ENCODE results near the gene ZNF846.
"Not testable (repeated sequence)": the region's sequence is repeated elsewhere in the genome, so short reads cannot be mapped to it uniquely, and the experiment has no call there.

ZNF846 gene

DNA sequence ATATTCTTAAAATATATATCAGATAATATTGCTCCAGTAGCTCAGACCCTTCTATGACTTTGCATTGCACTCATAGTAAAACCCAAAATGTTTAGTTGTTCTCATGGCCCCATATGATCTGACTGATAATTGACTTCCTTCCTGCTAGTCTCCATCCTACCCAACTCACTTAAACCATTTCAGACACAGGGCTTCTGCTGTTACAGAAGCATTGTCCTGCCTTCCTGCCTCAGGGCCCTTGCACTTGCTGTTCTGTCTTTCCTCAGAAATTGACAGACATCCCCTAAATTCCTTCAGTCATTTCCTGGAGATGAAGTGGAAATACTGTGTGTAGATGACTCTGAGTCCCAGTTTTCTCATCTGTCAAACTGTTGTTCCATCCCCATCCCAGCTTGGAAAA is 30.6 kb upstream of the ZNF846 start:
- no peak for DNase-seq (ENCODE audit: low spot score)
- TF ChIP-seq, protein P1, sequence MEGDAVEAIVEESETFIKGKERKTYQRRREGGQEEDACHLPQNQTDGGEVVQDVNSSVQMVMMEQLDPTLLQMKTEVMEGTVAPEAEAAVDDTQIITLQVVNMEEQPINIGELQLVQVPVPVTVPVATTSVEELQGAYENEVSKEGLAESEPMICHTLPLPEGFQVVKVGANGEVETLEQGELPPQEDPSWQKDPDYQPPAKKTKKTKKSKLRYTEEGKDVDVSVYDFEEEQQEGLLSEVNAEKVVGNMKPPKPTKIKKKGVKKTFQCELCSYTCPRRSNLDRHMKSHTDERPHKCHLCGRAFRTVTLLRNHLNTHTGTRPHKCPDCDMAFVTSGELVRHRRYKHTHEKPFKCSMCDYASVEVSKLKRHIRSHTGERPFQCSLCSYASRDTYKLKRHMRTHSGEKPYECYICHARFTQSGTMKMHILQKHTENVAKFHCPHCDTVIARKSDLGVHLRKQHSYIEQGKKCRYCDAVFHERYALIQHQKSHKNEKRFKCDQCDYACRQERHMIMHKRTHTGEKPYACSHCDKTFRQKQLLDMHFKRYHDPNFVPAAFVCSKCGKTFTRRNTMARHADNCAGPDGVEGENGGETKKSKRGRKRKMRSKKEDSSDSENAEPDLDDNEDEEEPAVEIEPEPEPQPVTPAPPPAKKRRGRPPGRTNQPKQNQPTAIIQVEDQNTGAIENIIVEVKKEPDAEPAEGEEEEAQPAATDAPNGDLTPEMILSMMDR (IDR thresholded peaks at IDR 0.05; ENCODE audit: extremely low read depth, missing control alignments) = no peak

DNA sequence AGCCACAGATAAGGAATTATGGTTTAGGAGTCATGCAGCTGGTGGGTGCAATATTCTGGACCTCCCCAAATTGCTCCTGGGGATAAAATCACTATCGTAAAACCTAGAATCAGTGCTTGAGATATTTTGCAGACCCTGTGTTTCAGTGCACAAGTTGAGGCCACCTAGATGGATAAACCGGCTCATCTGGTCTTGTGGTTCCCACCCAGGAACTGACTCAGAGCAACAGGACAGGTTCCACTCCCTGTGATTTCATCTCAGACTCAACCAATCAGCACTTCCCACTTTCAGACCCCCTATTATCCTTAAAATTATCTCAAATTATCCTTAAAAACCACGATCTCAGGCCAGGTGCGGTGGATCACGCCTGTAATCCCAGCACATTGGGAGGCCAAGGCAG is 29.3 kb upstream of the ZNF846 start:
- TF ChIP-seq, protein P1 (IDR thresholded peaks at IDR 0.05; ENCODE audit: extremely low read depth, missing control alignments) = no peak
- no peak for DNase-seq (ENCODE audit: low spot score)

DNA sequence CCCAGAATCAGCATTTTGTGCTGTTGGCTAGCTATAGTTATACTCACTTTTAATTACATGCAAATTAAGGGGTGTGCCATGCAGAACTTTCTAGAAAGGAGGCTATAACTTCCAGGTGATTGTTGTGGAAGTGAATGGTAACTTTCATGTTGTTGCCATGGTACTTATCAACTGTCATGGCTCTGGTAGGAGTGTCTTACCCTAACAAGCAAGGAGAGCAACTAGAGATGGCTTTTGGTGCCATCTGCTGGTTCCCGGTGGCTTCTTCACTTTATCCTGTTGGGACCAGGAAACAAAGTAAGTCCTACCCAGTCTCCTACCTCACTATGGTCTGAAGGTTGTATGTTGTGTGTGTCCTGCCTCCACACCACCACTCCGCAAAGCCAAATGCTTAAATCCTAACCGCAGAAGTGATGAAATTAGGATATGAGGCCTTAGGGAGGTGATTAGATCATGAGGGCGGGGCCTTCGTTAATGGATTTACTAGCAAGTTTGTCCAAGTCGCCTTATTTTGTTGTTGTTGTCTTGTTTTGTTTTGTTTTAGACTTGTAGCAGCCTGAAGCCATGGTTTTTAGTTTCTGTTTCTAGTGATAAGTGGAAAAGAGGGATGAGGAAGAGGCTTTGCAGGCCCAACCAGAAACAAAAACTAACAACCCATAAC is 27.7 kb upstream of the ZNF846 start:
- peak; percentile 75 for DNase-seq (ENCODE audit: low spot score)
- TF ChIP-seq, protein P1 (IDR thresholded peaks at IDR 0.05; ENCODE audit: extremely low read depth, missing control alignments) = peak; percentile 85

DNA sequence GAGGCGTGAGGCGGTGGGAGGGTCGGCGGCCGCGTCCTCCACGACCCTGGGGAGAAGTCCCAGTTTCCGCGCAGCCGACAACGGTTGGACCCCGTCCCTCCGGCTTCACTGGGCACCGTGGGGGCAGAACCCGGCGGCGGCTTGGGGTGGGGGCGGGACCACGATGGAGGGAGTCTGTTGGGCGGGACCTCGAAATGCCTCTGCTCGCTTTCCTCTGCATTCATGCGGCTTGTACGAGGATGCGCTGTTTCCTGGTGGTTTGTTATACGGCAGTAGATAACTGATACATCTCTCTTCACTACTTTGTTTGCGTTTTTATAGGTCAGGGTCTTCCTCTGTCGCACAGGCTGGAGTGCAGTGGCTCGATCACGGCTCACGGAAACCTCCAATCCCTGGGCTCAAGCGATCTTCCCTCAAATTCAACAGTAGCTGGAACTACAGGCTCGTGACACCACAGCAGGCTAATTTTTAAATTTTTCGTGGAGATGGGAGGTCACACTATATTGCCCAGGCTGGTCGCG is 24.6 kb upstream of the ZNF846 start:
- DNase-seq (ENCODE audit: low spot score) = no peak

DNA sequence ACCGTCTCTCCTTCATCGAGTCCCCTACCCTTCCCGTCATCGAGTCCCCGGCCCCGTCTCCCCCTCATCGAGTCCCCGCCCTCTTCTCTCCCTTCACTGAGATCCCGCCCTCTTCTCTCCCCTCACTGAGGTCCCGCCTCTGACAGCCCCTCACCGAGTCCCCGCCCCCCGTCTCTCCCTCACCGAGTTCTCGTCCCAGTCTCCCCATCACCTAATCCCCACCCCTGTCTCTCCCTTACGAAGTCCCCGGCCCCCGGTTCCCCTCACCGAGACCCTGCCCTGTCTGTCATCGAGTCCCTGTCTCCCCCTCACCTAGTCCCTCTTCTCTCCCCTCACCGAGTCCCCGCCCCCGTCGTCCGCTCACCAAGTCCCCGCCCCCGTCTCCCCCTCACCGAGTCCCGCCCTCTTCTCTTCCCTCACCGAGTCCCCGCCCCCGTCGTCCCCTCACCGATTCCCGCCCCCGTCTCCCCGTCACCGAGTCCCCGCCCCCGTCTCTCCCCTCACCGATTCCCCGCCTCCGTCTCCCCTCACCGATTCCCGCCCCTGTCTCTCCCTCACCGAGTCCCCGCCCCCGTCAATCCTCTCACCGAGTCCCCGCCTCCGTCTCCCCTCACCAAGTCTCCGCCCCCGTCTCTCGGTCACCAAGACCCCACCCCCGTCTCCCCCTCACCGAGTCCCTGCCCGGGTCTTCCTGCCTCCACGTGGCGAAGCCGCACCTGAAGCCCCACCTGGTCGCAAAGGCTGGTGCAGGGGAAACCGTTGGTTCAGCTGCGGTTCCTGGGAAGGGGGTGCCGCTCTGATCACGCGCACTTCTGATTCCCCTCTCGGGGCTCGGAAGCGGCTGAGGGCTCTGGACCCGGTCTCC is 23.9 kb upstream of the ZNF846 start:
- TF ChIP-seq, protein P1 (IDR thresholded peaks at IDR 0.05; ENCODE audit: extremely low read depth, missing control alignments) = no peak
- peak; percentile 87 for DNase-seq (ENCODE audit: low spot score)

More for the DNA sequence above, 24.6 kb upstream of the ZNF846 start:
- TF ChIP-seq, protein P1 (IDR thresholded peaks at IDR 0.05; ENCODE audit: extremely low read depth, missing control alignments) = no peak

DNA sequence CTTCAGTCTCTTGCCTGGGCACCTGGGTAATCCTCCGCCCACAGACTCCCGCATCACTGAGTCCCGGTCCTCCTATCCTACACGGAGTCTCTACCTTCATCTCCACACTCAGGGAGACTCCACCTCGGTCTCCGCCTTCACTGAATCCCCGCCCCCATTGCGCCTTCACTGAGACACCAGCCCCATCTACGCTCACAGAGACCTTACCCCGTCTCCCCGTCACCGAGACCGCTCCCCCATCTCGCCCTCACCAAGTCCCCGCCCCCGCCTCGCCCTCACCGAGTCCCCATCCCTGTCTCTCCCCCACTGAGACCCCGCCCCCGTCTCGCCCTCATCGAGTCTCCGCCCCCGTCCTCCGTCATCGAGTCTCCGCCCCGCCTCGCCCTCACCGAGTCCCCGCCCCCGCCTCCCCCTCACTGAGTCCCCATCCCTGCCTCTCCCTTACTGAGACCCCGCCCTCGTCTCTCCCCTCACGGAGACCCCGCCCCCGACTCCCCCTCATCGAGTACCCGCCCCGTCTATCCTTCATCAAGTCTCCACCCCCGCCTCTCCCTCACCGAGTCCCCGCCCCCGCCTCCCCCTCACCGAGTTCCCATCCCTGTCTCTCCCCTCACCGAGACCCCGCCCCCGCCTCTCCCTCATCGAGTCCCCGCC is 23.1 kb upstream of the ZNF846 start:
- TF ChIP-seq, protein P1 (IDR thresholded peaks at IDR 0.05; ENCODE audit: extremely low read depth, missing control alignments) = no peak
- peak; percentile 88 for DNase-seq (ENCODE audit: low spot score)

DNA sequence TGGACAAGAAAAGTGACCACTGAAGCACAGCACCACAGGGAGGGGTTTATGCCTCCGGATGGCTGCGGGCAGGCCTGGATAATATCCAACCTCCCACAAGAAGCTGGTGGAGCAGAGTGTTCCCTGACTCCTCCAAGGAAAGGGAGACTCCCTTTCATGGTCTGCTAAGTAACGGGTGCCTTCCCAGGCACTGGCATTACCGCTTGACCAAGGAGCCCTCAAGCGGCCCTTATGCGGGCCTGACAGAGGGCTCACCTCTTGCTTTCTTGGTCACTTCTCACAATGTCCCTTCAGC is 22.5 kb upstream of the ZNF846 start:
- not testable (repeated sequence) for DNase-seq (ENCODE audit: low spot score)

DNA sequence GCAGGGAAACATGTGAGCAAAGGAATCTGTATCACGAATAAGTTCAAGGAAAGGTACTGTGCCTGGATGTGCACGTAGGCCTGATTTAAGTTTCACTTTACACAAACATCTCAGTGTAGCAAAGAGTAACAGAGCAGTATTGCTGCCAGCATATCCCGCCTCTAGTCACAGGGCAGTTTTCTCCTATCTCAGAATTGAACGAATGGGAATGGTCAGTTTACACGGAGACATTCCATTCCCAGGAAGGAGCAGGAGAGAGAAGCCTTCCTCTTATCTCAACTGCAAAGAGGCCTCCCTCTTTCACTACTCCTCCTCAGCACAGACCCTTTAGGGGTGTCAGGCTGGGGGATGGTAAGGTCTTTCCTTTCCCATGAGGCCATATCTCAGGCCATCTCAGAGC is 21.0 kb upstream of the ZNF846 start:
- not testable (repeated sequence) for DNase-seq (ENCODE audit: low spot score)

All from GM20000 (cell line).